ENCODE measurements around the gene AJAP1. TPM values are rescaled to one million over a fixed set of nuclear protein-coding genes. Genes with fewer than 3 reads are reported as not detected.

Gene AJAP1
- total RNA-seq, 4 donors from 2014 or later = 0.12 to 0.81 (median 0.32) TPM

GRCh38 chr1:4830707-4831106, 176.3 kb downstream of the AJAP1 start:
- Histone ChIP-seq H3K9me3 (peaks cover 0 to 4% (median 0%) of the 10 kb centered on the region in 3 donors), H3K27ac (peak overlapping the region in 1 of 4 donors; percentile 7), H3K36me3 (no peaks in the 10 kb centered on the region), H3K4me3 (no peak overlapping the region), H3K4me1 (no peaks in the 10 kb centered on the region), H3K27me3 (peaks cover 13% of the 10 kb centered on the region)
- 27% methylated on average over 6 of the region's 6 CpGs; no CpG with 5 or more reads in 1 of the 2 donors for WGBS, 2 donors (ENCODE audit: low coverage in 1 of 2)
- no peak for ATAC-seq
- TF ChIP-seq, protein P1, sequence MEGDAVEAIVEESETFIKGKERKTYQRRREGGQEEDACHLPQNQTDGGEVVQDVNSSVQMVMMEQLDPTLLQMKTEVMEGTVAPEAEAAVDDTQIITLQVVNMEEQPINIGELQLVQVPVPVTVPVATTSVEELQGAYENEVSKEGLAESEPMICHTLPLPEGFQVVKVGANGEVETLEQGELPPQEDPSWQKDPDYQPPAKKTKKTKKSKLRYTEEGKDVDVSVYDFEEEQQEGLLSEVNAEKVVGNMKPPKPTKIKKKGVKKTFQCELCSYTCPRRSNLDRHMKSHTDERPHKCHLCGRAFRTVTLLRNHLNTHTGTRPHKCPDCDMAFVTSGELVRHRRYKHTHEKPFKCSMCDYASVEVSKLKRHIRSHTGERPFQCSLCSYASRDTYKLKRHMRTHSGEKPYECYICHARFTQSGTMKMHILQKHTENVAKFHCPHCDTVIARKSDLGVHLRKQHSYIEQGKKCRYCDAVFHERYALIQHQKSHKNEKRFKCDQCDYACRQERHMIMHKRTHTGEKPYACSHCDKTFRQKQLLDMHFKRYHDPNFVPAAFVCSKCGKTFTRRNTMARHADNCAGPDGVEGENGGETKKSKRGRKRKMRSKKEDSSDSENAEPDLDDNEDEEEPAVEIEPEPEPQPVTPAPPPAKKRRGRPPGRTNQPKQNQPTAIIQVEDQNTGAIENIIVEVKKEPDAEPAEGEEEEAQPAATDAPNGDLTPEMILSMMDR (IDR thresholded peaks at IDR 0.05) = no peak
- TF ChIP-seq POLR2A (IDR thresholded peaks at IDR 0.05) = no peak
- no peak for TF ChIP-seq EP300 (IDR thresholded peaks at IDR 0.05)
- TF ChIP-seq POLR2AphosphoS5 (IDR thresholded peaks at IDR 0.05) = no peak

- peaks cover 15% of the 10 kb centered on the region for H3K27me3 ChIP-seq
- ATAC-seq = peak; percentile 50
Observed at GRCh38 chr1:4836574-4836973, 182.2 kb downstream of the AJAP1 start.

DNA sequence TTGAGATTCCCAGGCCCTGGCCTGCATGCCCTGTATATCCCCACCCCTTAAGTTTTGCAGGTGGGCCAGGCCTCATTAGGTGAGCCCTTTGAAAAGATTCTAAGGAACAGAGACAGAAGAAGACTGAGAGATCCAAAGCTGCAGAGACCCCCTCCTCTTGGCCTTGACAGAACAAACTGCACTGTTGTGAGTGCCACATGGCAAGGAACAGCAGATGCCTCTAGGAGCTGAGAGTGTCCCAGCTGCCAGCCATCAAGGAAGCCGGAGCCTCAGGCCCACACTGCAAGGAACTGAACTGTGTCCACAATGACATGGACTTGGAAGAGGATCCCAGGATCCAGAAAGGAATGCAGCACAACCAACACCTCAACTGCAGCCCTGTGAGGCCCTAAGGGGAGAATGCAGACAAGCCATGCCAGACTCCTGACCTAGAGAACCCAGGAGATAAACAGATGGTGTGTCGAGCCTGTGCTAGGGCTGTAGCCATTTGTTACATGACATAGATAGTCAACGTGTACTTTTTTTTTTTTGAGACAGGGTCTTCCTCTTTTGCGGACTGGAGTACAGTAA, 182.7 kb downstream of the AJAP1 start:
- TF ChIP-seq EP300 (IDR thresholded peaks at IDR 0.05) (no peak), POLR2AphosphoS5 (IDR thresholded peaks at IDR 0.05) (no peak), POLR2A (IDR thresholded peaks at IDR 0.05) (no peak)
- TF ChIP-seq, protein P1 (IDR thresholded peaks at IDR 0.05) = no peak
- Histone ChIP-seq H3K27ac (no peak overlapping the region), H3K9me3 (peaks cover 0 to 15% (median 0%) of the 10 kb centered on the region in 3 donors), H3K36me3 (no peaks in the 10 kb centered on the region), H3K27me3 (peaks cover 15% of the 10 kb centered on the region), H3K4me1 (no peaks in the 10 kb centered on the region), H3K4me3 (no peak overlapping the region)
- no peak for ATAC-seq
- 6 to 40% methylated on average over 2 to 3 of the region's 4 CpGs for WGBS, 2 donors (ENCODE audit: low coverage in 1 of 2)

More at GRCh38 chr1:4836574-4836973, 182.2 kb downstream of the AJAP1 start:
- no peak overlapping the region for H3K27ac ChIP-seq
- H3K36me3 ChIP-seq = no peaks in the 10 kb centered on the region
- peaks cover 0 to 15% (median 0%) of the 10 kb centered on the region in 3 donors for H3K9me3 ChIP-seq
- H3K4me3 ChIP-seq = no peak overlapping the region
- 33 to 34% methylated on average over 1 to 2 of the region's 2 CpGs for whole genome bisulfite sequencing, 2 donors (ENCODE audit: low coverage in 1 of 2)
- TF ChIP-seq EP300 (IDR thresholded peaks at IDR 0.05) (no peak), POLR2A (IDR thresholded peaks at IDR 0.05) (no peak), POLR2AphosphoS5 (IDR thresholded peaks at IDR 0.05) (no peak)
- TF ChIP-seq, protein P1 (IDR thresholded peaks at IDR 0.05) = no peak
- H3K4me1 ChIP-seq = no peaks in the 10 kb centered on the region

DNA sequence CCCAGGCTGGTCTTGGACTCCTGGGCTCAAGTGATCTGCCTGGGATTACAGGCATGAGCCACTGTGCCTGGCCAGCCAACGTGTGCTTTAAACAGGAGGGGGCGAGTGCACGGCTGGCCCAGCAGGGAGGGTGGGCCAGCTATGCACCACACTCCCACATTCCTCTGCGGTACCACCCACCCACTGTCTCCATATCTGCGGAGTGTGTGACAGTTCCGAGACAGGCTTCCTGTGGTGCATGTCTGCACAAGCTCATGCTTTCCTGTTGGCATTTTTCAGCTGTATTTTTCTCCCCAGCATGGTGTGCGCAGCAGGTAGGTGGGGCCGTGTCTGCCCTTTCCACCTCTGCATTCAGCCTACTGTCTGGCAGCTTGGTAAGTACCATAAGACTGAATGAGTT, 183.3 kb downstream of the AJAP1 start:
- Histone ChIP-seq H3K27me3 (peaks cover 15% of the 10 kb centered on the region), H3K9me3 (peaks cover 0 to 15% (median 0%) of the 10 kb centered on the region in 3 donors), H3K4me3 (no peak overlapping the region), H3K27ac (no peak overlapping the region), H3K4me1 (no peaks in the 10 kb centered on the region), H3K36me3 (no peaks in the 10 kb centered on the region)
- 30% methylated on average over 2 of the region's 8 CpGs; no CpG with 5 or more reads in 1 of the 2 donors for WGBS, 2 donors (ENCODE audit: low coverage in 1 of 2)
- ATAC-seq = no peak
- no peak for TF ChIP-seq POLR2AphosphoS5 (IDR thresholded peaks at IDR 0.05)
- TF ChIP-seq EP300 (IDR thresholded peaks at IDR 0.05) = no peak
- TF ChIP-seq, protein P1 (IDR thresholded peaks at IDR 0.05) = no peak
- TF ChIP-seq POLR2A (IDR thresholded peaks at IDR 0.05) = no peak

DNA sequence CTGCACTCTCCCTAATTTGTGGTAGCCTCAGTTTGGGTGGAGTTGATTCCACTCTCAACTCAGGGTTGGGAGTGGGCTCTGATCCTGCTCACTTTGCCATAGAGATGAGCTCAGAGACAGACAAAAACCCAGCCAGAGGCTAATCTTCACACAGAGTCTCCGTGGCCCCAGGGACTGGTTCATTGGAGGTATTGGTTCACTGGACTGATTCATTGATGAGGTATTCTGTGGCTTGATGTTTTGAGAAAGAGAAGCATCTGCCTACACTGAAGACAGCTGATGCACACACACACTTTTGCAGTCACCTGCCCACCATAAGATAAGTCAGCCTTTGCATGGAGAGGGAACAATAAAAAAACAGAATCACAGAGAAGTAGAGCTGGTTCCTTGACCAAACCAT, 183.8 kb downstream of the AJAP1 start:
- ATAC-seq = no peak
- Histone ChIP-seq H3K27ac (no peak overlapping the region), H3K27me3 (peaks cover 15% of the 10 kb centered on the region), H3K36me3 (no peaks in the 10 kb centered on the region), H3K4me1 (no peaks in the 10 kb centered on the region), H3K9me3 (peaks cover 0 to 11% (median 0%) of the 10 kb centered on the region in 3 donors), H3K4me3 (no peak overlapping the region)
- 83 to 100% methylated on average over 1 of the region's 1 CpG for WGBS, 2 donors (ENCODE audit: low coverage in 1 of 2)
- TF ChIP-seq POLR2AphosphoS5 (IDR thresholded peaks at IDR 0.05) = no peak
- no peak for TF ChIP-seq POLR2A (IDR thresholded peaks at IDR 0.05)
- TF ChIP-seq, protein P1 (IDR thresholded peaks at IDR 0.05) = no peak
- no peak for TF ChIP-seq EP300 (IDR thresholded peaks at IDR 0.05)
